ENCODE results near the gene INTS1. TPM values are rescaled to one million over a fixed set of nuclear protein-coding genes. Genes with fewer than 3 reads are reported as not detected.

The INTS1 gene
- total and polyA plus RNA-seq, 2 of the 4 experiments (the other 2 are of a cell fraction), result 9.3 to 40.1 TPM

DNA sequence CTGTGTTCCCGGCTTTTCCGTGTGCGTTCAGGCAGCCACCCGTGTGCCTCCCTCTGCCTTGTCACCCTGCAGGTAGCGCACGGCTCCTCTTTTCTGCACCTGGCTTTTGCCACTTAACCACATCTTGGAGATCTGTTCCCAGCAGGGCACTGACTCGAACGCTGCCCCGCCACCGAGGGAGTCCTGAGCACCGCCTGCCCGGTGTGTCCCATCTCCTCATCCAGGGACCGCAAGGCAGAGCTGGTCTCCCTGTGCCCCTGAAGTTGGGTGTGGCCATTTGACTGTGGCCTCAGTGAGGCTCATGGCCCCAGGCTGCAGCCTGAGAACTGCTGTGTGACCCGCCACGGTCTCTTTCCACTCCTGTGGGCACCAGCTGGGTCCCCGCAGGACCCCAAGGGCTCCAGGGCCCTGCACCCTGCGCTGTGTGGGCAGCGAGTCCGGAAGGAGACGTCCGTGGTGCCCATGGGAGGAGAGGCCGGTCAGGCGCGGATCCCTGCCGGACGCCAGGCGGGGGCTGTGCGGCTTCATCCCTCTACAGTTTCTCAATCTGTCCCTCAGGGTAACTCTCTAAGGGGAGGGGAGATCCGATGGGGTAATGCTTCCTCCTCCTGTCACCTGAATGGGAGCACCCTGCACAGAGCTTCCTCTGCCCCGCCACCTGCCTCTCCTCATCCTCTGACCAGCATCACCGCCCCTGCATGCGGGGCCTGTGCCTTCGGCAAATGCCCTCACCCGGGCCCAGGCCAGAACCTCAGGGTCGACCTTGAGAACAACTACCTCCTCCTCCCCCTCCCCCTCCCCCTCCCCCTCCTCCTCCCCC, 1.8 kb upstream of the INTS1 start (continued):
- TF ChIP-seq POLR2A (IDR thresholded peaks at IDR 0.05; ENCODE audit: low read depth, low read length), result no peak

GRCh38 chr7:1503390-1503789, 799 bp downstream of the INTS1 start:
- Histone ChIP-seq H3K27me3 (ENCODE audit: control insufficient read depth, insufficient read depth, low read length) (no peaks in the 10 kb centered on the region), H3K18ac (ENCODE audit: low read depth, low read length) (no peak overlapping the region), H2BK120ac (ENCODE audit: low read depth, low read length) (no peak overlapping the region), H2BK5ac (ENCODE audit: low read depth, low read length, poor library complexity, severe bottlenecking) (no peak overlapping the region), H3K9me1 (ENCODE audit: insufficient read depth, low read length) (0 out of 2 replicates have a peak, but pooled peaks cover 3% of the 10 kb centered on the region), H3K14ac (replicated peaks; ENCODE audit: low read depth, low read length) (no peak overlapping the region; the same call in 1 of the 2 replicates), H2AK5ac (ENCODE audit: low read depth, low read length) (no peak overlapping the region), H3K56ac (ENCODE audit: extremely low read depth, insufficient read depth, low read length) (no peak overlapping the region), H4K8ac (ENCODE audit: low read depth in 2 of 2, low read length in 2 of 2) (peak overlapping the region in 1 of 2 experiments; percentile 10; a peak in 1 of 4 replicates), H3K4ac (ENCODE audit: low read depth, low read length) (peak overlapping the region; percentile 2; the same call in 1 of the 2 replicates), H2BK20ac (ENCODE audit: low read depth, low read length) (no peak overlapping the region), H2AK9ac (replicated peaks; ENCODE audit: low read depth, low read length, poor library complexity) (peak overlapping the region; percentile 38), H3K36me3 (ENCODE audit: control insufficient read depth, insufficient read depth, low read length) (peaks cover 34% of the 10 kb centered on the region), H4K5ac (ENCODE audit: low read depth, low read length) (no peak overlapping the region), H4K20me1 (ENCODE audit: insufficient read depth, low read length) (peaks cover 18% of the 10 kb centered on the region), H3K9ac (ENCODE audit: low read depth, low read length) (peak overlapping the region; percentile 49), H3K9me3 (ENCODE audit: control insufficient read depth, insufficient read depth, low read length) (no peaks in the 10 kb centered on the region), H2AFZ (replicated peaks; ENCODE audit: low read length, poor library complexity) (peak overlapping the region; percentile 63), H3K27ac (ENCODE audit: insufficient read depth, low read length) (peak overlapping the region; percentile 25; the same call in 1 of the 2 replicates), H3K23ac (ENCODE audit: low read depth, low read length) (no peak overlapping the region), H3K4me1 (ENCODE audit: control insufficient read depth, insufficient read depth, low read length) (peaks cover 5% of the 10 kb centered on the region), H3K4me3 (ENCODE audit: insufficient read depth, low read depth, low read length) (peak overlapping the region; percentile 98), H4K91ac (ENCODE audit: insufficient read depth, low read depth, low read length) (no peak overlapping the region), H3K4me2 (ENCODE audit: low read depth, low read length) (peak overlapping the region; percentile 95), H2BK15ac (ENCODE audit: low read depth, low read length) (no peak overlapping the region), H3K79me1 (ENCODE audit: low read depth in 1 of 2, low read length in 2 of 2) (peaks cover 16 to 45% of the 10 kb centered on the region in 2 experiments)
- TF ChIP-seq CEBPB (IDR thresholded peaks at IDR 0.05; ENCODE audit: low read depth, low read length) (no peak), RFX5 (IDR thresholded peaks at IDR 0.05; ENCODE audit: low read depth, low read length) (no peak), RAD21 (IDR thresholded peaks at IDR 0.05; ENCODE audit: low read length) (no peak), MAZ (IDR thresholded peaks at IDR 0.05; ENCODE audit: borderline replicate concordance, low read depth, low read length) (no peak), RCOR1 (IDR thresholded peaks at IDR 0.05; ENCODE audit: insufficient replicate concordance, low read length) (no peak), MAFK (IDR thresholded peaks at IDR 0.05; ENCODE audit: low read depth, low read length) (no peak), NFE2L2 (IDR thresholded peaks at IDR 0.05; ENCODE audit: low read depth, low read length) (no peak), MXI1 (IDR thresholded peaks at IDR 0.05; ENCODE audit: borderline replicate concordance, low read depth, low read length) (no peak), CHD1 (IDR thresholded peaks at IDR 0.05; ENCODE audit: low read depth, low read length) (no peak), BHLHE40 (IDR thresholded peaks at IDR 0.05; ENCODE audit: low read depth, low read length) (no peak), FOS (IDR thresholded peaks at IDR 0.05; ENCODE audit: low read depth, low read length) (no peak), POLR2A (IDR thresholded peaks at IDR 0.05; ENCODE audit: low read depth, low read length) (no peak), ELK1 (IDR thresholded peaks at IDR 0.05; ENCODE audit: borderline replicate concordance, low read depth, low read length) (no peak)
- TF ChIP-seq, protein P1, sequence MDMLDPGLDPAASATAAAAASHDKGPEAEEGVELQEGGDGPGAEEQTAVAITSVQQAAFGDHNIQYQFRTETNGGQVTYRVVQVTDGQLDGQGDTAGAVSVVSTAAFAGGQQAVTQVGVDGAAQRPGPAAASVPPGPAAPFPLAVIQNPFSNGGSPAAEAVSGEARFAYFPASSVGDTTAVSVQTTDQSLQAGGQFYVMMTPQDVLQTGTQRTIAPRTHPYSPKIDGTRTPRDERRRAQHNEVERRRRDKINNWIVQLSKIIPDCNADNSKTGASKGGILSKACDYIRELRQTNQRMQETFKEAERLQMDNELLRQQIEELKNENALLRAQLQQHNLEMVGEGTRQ (IDR thresholded peaks at IDR 0.05; ENCODE audit: low read depth, low read length), result no peak
- DNase-seq (no peak), ATAC-seq (ENCODE audit: low read depth) (no peak)
- intact Hi-C loops (cut with micrococcal nuclease), result loop anchor here (5.0 kb wide), 1 partner anchor 34 kb away; no protein-coding TSS in a partner anchor
- WGBS, 2 experiments (ENCODE audit: extremely low coverage in 2 of 2, insufficient read length in 1 of 2), result 19% methylated on average over 7 of the region's 24 CpGs; no CpG with 5 or more reads in 1 of the 2 experiments
- dilution Hi-C loops (cut with HindIII; ENCODE audit: low sequenced_read_pairs, unreplicated experiment), result no loop called here
- in situ Hi-C loops (cut with MboI; ENCODE audit: low sequenced_read_pairs), result no loop called here
- POLR2A ChIA-PET (ENCODE audit: unreplicated experiment), result no interaction called here
- no TSS peak for BruUV-seq (replicated peaks)
- CTCF ChIA-PET, result no interaction called here

Data from IMR-90 (cell line).